NCI-H526 treated with DMSO at 0.1 percent for 48 hours (cell line): Measurements from ENCODE around the gene SFMBT2.

ENCODE experiments used
- DNase-seq: peaks from one replicate; lab custom pipeline; 2025; lab: John Stamatoyannopoulos, UW

SFMBT2 gene

DNA sequence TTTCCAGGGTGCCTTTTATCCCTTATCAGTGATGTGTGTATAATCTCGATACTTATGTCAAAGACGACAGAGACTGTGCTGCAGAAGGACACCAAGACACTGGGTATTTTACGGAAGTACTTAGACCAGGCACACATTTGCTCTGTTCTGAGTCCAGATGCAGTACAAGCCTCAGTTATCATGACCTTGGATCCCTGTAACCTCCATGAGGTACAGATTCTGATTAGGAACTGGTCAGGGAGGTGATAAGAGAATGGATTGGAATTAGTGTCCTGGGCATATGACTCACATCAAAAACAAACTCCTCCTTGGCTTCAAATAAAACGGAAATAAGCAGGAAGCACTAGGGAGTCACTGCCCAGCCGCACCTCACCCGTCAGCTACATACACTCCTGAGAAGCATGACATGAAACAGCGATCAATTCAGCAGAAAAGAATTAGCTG lies 146.5 kb downstream of the SFMBT2 start:
- DNase-seq: no peak

DNA sequence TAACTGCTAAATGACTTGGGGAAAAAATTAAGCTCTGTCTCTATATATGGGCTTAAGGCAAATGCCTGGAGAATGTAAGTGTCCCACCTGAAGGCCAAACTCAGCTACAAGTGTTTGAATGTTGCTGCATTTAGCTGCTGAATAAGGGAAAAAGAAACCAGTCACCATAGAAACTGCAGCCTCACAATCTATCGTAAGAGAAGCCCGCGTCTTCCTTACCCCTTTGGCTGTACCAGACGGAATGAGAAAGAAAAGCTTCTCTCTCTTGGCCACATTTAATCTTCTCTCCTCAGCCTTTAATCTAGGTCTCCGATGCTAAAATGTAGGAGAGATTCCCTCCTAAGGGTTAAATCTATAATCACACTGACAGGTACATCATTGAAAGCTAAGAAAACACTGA lies 147.2 kb downstream of the SFMBT2 start:
- DNase-seq: no peak

DNA sequence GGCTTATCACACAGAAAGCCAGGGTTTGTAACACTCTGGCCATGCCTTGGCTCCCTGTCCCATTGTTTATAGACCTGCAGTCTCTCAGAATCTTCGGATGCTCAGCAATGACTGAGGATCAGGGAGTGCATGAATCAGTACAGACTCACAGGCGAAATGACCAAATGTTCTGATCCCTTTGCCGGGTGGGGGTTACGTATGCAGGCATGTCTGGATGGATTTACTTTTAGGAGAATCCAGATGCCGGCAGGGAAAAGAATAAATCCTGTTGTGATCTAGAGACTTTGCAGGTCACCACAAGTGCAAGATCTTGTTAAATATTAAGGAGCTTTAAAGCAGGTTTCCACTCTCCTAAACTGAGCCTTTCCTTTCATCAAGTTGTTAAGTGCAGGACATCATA lies 149.5 kb downstream of the SFMBT2 start:
- no peak for DNase-seq

DNA sequence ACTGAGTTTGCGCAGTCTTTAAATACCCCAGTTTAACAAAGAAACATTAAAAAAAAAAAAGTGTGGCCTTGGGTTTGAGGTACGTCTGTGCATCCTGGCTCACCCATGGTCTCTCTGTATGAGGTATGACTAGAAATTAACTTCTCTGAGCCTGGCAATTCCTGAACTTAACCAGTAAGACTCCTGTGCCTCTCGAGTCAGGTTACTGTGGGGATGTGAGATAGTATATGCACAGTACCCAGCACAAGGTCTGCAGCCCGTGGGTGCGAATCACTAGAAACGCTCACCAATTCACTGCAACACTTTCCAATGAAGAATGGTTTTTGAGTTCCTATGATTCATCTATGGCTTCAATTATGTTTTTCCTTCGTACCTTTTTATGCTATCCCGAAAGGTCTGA lies 149.9 kb downstream of the SFMBT2 start:
- DNase-seq: no peak

- peak; percentile 19 for DNase-seq
These were observed 150.4 kb downstream of the SFMBT2 start for GRCh38 chr10:7260412-7260900.

- DNase-seq: no peak
These were observed 151.8 kb downstream of the SFMBT2 start for GRCh38 chr10:7258948-7259523.

DNA sequence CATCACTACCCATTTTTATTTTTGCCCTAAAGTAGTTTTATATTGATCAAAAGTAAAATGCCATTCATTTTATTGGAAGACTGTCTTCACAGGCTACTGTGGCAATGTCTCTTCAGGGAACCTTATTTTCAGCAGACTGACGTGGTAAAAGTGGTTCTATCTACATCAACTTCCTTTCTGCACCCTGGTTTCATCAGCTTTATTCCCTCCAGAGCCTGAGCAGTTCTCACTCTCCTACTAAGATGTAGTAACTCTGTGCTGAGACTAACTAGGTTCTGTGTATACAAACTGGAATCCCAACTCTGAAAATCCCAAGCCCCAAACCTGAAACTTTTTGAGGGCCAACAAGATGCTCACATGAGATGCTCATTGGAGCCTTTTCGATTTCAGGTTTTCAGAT lies 155.3 kb downstream of the SFMBT2 start:
- DNase-seq: no peak

GRCh38 chr10:7251696-7252465 lies 159.0 kb downstream of the SFMBT2 start:
- no peak for DNase-seq

DNA sequence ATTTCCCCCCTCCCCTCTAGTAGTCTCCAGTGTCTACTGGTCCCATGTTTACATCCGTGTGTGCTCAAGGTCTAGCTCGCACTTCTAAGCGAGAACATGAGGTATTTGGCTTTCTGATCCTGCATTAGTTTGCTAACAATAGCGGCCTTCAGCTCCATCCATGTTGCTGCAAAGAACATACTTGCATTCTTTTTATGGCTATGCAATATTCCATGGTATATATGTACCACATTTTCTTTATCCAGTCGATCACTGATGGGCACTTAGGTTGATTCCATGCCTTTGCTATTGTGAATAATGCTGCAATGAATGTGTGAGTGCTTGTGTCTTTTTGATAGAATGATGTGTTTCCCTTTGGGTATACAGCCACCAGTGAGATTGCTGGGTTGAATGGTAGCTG lies 160.6 kb downstream of the SFMBT2 start:
- DNase-seq: no peak

GRCh38 chr10:7248585-7249164 lies 162.2 kb downstream of the SFMBT2 start:
- no peak for DNase-seq

- DNase-seq: no peak
These were observed 162.7 kb downstream of the SFMBT2 start for GRCh38 chr10:7248148-7248547.

DNA sequence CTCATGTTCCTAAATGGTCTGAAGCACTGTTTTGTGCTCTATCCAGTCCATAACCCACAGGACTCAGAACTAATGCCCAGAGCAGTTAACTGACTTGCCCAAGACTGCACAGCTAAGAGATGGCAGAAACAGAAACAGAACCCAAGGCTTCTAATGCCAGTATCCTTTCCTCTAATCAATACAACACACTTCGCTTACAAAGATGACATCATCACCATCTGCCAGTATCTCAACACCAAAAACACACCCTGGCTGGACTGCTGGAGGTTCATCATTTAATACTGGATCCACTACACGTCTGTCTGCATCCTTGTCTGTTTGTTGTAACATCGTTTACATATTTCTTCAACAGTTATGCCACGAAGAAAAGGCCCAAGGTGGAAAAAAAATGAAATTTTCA lies 165.3 kb downstream of the SFMBT2 start:
- no peak for DNase-seq

DNA sequence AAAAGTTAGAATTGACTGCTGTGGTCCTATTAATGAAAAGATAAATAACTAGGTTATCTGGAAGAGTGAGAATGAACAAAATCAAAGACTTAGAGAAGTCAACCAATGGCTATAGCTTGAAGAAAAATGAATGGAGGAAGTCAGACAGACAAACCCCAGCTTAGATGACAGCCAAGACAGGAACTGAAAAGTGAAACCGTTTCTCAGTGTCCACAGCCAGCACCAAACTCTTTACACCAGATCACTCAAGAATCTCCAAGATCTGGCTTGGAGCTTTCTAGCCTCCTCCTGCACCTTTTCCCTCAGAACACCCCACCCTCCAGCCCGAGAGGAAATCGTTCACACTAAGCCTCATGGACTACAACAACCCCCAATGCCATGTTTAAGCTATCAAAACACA lies 167.0 kb downstream of the SFMBT2 start:
- DNase-seq: no peak

DNA sequence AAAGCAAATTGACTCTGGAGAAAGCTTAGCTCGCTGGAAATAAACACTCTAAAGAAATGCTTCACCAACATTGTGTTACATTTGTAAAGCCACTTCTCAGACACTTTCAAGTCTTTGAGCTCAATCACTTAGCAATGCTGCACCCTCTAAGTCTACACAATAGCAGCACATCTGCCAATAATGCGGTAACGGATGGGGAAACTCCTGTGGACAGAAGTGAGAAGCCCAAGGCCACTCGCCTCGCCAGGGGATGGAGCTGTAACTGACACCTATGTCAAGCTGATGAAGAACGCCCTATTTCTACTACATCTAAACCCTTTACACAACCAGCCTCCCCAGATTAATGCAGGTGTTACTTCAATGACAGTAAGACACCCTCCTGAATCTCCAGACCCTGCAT lies 167.7 kb downstream of the SFMBT2 start:
- DNase-seq: no peak

- DNase-seq: no peak
These were observed 171.4 kb downstream of the SFMBT2 start for GRCh38 chr10:7239312-7239985.

- no peak for DNase-seq
These were observed 175.5 kb downstream of the SFMBT2 start for GRCh38 chr10:7235376-7235775.

GRCh38 chr10:7234109-7234508 lies 176.7 kb downstream of the SFMBT2 start:
- DNase-seq: no peak

DNA sequence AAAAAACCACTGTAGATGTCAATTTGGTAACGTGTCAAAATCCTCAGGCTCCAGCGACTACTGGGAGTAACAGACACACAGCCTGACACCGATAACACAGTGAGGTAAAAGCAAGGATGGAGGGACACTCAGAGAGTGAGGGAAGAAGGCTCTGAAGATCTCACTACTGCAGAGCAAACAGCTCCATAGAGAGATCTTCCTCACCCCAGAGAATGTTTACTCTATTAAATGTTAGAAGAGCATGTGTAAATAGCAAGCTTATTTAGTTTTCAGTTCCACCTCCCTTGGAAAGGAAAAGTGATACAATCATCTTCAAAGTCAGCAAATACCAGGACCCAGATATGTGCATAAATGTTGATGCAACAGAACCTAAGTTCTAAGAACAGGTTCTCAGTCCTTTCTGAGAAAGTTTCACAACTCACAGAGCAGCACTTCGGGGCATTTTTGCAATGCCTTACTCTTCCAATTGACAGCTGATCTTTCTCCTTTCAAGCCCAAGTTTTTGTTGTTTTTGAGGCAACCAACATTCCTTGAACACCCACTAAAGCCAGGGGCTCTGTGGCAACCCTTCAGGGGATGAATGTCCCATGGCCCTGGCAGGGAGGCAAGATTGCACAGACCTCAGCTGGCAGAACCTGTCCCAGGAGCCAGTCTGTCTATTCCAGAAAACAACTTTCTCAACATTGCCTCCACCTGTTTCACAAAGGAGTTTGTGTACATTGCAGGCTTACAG lies 177.4 kb downstream of the SFMBT2 start:
- no peak for DNase-seq

DNA sequence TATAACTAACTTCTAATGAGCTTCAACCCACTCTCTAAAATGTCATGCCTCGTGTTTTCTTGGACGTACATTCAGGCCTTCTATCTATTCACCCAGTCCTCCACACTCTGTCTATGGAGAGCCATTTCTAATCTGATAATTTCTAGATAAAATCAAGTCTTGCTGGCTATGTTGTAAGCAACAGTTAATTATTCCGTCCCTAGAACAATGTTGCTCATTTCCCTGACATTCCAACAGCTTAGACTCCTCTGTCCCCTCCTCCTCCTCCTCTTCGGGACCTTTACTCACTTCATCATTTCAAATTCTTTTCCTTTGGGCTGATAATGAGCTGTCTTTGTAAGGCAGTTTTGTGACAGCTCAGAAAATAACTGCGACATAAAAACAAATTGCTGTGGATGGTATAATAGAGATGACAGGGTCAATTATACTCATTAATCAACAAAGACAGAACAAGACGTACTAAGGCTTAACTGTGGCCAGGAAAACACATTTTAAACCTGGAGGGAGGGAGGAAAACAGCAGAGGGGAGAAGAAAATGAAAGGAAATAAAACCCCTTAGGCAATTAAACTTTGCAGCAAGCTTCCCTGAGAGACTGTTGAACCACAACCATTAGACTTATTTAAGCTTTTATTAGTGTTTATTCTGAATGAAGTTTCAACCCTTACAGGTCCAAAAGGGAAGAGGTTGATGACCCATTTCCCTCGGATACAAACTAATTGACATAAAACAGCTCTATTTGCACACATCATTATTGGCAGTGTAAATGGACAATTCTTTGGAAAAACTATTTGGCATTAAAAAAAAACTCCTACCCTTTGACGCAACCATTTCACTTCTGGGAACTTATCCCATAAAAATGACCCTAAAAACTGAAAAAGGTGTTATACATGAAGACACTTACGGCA lies 179.1 kb downstream of the SFMBT2 start:
- no peak for DNase-seq

DNA sequence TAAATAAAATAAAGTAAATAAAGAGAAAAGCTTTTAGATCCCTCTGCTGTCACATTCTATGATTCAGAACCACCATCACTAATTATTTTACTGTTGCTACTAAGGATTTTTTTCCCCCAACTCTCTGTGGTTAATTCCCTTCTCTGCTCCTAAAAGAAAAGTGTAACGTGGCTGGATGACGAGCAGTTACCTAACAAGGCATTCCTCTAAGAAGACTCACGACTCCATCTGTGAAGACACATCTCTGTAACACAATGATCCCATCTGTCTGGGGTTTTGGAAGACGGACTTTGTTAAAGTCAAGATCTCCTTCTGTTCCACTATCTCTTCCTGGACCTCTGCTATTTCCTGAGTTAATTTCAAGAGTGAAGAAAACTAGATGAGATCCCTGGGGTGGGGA lies 179.9 kb downstream of the SFMBT2 start:
- no peak for DNase-seq

GRCh38 chr10:7230036-7230435 lies 180.8 kb downstream of the SFMBT2 start:
- no peak for DNase-seq
